ENCODE measurements around the gene SMURF2.

Gene SMURF2

GRCh38 chr17:64500862-64501765 lies 161.0 kb downstream of the SMURF2 start:
- peaks cover 77% of the 10 kb centered on the region for H3K36me3 ChIP-seq
- H3K9me3 ChIP-seq (ENCODE audit: severe bottlenecking): no peaks in the 10 kb centered on the region
- no peak for DNase-seq

GRCh38 chr17:64500487-64500859 lies 161.6 kb downstream of the SMURF2 start:
- H3K36me3 ChIP-seq: peaks cover 74% of the 10 kb centered on the region
- no peak for DNase-seq
- no peaks in the 10 kb centered on the region for H3K9me3 ChIP-seq (ENCODE audit: severe bottlenecking)
- no peaks in the 10 kb centered on the region for H3K27me3 ChIP-seq (ENCODE audit: insufficient read depth, low read depth, severe bottlenecking)
- H3K4me3 ChIP-seq (ENCODE audit: low read depth, low read length): no peak overlapping the region
- TF ChIP-seq CTCF (IDR thresholded peaks at IDR 0.05; ENCODE audit: low read depth, low read length): no peak
- H3K27ac ChIP-seq: no peak overlapping the region

More at GRCh38 chr17:64500862-64501765, 161.0 kb downstream of the SMURF2 start:
- Histone ChIP-seq H3K27ac (no peak overlapping the region), H3K4me3 (ENCODE audit: low read depth, low read length) (no peak overlapping the region), H3K27me3 (ENCODE audit: insufficient read depth, low read depth, severe bottlenecking) (no peaks in the 10 kb centered on the region)
- TF ChIP-seq CTCF (IDR thresholded peaks at IDR 0.05; ENCODE audit: low read depth, low read length): no peak

GRCh38 chr17:64499805-64500486 lies 162.2 kb downstream of the SMURF2 start:
- no peak for DNase-seq
- Histone ChIP-seq H3K27ac (no peak overlapping the region), H3K9me3 (ENCODE audit: severe bottlenecking) (no peaks in the 10 kb centered on the region), H3K27me3 (ENCODE audit: insufficient read depth, low read depth, severe bottlenecking) (no peaks in the 10 kb centered on the region), H3K36me3 (peaks cover 69% of the 10 kb centered on the region), H3K4me3 (ENCODE audit: low read depth, low read length) (no peak overlapping the region)
- TF ChIP-seq CTCF (IDR thresholded peaks at IDR 0.05; ENCODE audit: low read depth, low read length): no peak

DNA sequence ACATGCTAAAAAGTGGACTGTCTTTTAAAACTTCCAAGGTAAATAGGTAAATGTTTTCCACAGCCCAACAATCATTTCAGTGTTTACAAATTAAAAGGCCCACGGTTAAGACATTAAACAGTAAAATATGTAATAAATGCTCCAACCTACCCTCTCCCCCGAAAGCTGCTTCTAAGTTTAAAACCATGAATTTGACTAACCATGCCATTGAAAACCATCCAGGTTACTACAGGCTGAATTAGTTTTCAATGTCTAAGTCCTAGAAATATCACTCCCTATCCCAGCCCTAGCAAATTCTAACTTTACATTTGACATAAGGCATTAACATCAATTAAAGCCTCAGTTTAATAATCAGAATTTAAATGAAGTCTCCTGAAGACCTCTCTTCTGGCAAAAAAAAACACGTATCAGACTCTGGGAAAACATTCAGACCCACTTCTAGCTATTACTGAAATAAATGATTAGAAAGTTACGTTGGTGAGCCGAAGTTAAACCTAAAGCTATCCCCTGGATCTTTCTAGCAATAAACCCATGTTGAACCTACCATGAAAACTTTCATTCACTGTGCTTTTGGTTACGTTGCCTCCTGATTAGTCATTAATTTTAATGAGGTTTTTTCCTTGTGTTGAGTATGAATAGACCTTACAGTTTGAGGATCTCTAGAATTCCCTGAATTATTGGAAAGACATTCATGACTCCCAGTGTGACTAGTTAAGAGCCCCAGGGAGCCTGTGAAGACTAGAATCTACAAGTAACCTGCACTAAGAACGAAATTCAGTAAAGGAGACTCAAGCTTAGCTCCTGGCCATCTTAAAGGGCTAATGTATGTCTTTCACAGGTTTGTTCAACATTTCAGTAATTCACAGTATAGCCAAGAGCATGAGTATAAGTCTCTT lies 163.6 kb downstream of the SMURF2 start:
- no peak for TF ChIP-seq CTCF (IDR thresholded peaks at IDR 0.05; ENCODE audit: low read depth, low read length)
- Histone ChIP-seq H3K27ac (peak overlapping the region; percentile 4; the same call in 1 of the 2 replicates), H3K36me3 (peaks cover 63% of the 10 kb centered on the region), H3K9me3 (ENCODE audit: severe bottlenecking) (no peaks in the 10 kb centered on the region), H3K27me3 (ENCODE audit: insufficient read depth, low read depth, severe bottlenecking) (no peaks in the 10 kb centered on the region), H3K4me3 (ENCODE audit: low read depth, low read length) (no peak overlapping the region)
- DNase-seq: no peak

DNA sequence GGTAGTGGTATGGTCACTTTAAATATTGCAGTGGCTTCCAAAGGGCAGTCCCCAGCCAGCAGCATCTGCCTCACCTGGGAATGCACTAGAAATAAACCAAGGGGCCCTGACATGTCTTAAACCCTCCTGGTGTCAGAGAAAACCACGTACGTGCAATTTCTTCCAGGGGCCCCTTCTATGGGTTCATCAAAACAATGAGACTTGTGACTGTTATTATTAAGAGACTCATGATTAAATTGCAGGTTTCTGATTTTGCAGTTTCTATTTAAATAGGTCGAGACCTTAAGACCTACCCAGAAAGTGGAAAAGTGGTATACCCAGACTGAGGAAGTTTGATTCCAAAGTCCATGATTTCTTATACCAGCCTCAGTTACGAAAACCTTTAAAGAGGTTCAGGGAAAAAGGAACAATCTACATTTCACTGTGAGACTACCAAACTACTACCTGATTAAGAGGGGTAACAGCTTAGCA lies 164.5 kb downstream of the SMURF2 start:
- no peak for DNase-seq
- TF ChIP-seq CTCF (IDR thresholded peaks at IDR 0.05; ENCODE audit: low read depth, low read length): no peak
- peaks cover 60% of the 10 kb centered on the region for H3K36me3 ChIP-seq
- peak overlapping the region; percentile 77 for H3K4me3 ChIP-seq (ENCODE audit: low read depth, low read length)
- H3K27ac ChIP-seq: peak overlapping the region; percentile 93
- H3K27me3 ChIP-seq (ENCODE audit: insufficient read depth, low read depth, severe bottlenecking): no peaks in the 10 kb centered on the region
- no peaks in the 10 kb centered on the region for H3K9me3 ChIP-seq (ENCODE audit: severe bottlenecking)

All from WERI-Rb-1 (cell line).